GM12873 (cell line): ENCODE data around the gene SPATA12.

Experiments used
- CTCF ChIP-seq: IDR thresholded peaks from 2 replicates; pipeline ENCODE4 v1.5.1; 2012; ENCODE audit warnings: low read depth, mild to moderate bottlenecking, moderate library complexity, low read length, control low read depth; ENCODE audit not compliant: insufficient read depth; ENCODE audit errors: missing control alignments

SPATA12 gene

DNA sequence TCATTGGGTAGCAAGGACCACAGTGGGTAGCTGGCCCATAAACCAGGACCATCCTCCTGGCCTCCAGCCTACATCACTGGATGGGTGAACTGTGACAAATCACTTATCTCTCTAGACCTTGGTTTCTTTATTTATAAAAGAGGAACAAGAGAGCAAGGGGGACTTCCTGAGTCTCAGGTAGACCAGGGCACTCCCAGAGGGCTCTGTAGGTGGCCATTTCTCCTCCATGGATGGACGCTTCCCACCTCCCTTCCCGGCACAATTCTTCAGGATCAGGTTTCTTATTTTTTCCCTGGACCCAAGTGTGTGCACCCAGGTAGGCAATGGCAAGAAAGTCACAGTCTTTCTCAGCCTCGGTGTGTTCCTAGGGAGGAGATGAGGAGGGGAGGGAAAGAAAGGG, 41.4 kb upstream of the SPATA12 start:
- TF ChIP-seq CTCF: no peak

GRCh38 chr3:57025237-57025636, 35.2 kb upstream of the SPATA12 start:
- no peak for TF ChIP-seq CTCF

GRCh38 chr3:57026944-57027343, 33.5 kb upstream of the SPATA12 start:
- no peak for TF ChIP-seq CTCF

GRCh38 chr3:57029383-57029782, 31.1 kb upstream of the SPATA12 start:
- TF ChIP-seq CTCF: no peak

GRCh38 chr3:57029924-57030323, 30.5 kb upstream of the SPATA12 start:
- no peak for TF ChIP-seq CTCF

- no peak for TF ChIP-seq CTCF
Observed at GRCh38 chr3:57030721-57031120, 29.7 kb upstream of the SPATA12 start.

- TF ChIP-seq CTCF: no peak
Observed at GRCh38 chr3:57031631-57032541, 28.6 kb upstream of the SPATA12 start.
